ENCODE results near the gene TMPRSS9. TPM values are rescaled to one million over a fixed set of nuclear protein-coding genes. Genes with fewer than 3 reads are reported as not detected.

TMPRSS9 gene
- total RNA-seq, 1 experiment from 2014 or later, result not detected

DNA sequence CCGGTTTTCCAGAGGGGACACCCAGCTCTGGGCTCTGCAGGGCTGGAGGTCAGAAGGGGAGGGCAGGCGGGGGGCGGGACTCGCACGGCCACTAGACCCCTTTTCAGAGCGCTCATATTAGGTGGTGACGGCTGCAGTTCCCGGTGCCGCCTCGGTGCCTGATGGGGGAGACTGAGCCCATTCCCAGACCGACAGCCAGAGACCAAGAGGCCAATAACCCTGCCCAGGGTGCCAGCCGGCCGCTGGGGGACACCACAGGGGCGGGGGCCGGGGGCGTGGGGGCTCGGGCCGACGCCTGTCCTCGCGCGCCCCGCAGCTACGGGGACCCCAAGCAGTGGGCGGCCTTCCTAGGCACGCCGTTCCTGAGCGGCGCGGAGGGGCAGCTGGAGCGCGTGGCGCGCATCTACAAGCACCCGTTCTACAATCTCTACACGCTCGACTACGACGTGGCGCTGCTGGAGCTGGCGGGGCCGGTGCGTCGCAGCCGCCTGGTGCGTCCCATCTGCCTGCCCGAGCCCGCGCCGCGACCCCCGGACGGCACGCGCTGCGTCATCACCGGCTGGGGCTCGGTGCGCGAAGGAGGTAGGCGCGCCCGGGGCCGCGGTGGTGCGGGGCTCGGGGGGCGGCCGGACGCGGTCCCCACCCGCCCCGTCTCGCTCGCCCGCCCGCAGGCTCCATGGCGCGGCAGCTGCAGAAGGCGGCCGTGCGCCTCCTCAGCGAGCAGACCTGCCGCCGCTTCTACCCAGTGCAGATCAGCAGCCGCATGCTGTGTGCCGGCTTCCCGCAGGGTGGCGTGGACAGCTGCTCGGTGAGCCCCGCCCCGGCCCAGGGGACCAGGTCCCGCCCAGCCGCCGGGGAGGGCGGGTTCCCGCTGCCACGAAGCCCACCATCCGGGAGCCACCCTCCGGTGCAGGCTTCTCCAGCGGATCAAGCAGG lies 64.9 kb downstream of the TMPRSS9 start:
- peak; percentile 92 for DNase-seq (ENCODE audit: low spot score)
- Histone ChIP-seq H3K27ac (ENCODE audit: low read depth, low read length, poor library complexity, severe bottlenecking) (peak overlapping the region; percentile 65), H3K4me1 (ENCODE audit: insufficient read depth, low read length, poor library complexity, severe bottlenecking) (peaks cover 36% of the 10 kb centered on the region), H3K9me3 (ENCODE audit: low read depth, low read length, poor library complexity, severe bottlenecking) (no peaks in the 10 kb centered on the region), H3K27me3 (replicated peaks; ENCODE audit: insufficient read depth, low read depth, low read length, poor library complexity) (no peaks in the 10 kb centered on the region), H3K4me3 (ENCODE audit: low read depth, low read length, poor library complexity, severe bottlenecking) (peak overlapping the region; percentile 90), H3K36me3 (ENCODE audit: insufficient read depth, low read length, poor library complexity, severe bottlenecking) (peaks cover 2% of the 10 kb centered on the region)
- intact Hi-C loops (cut with micrococcal nuclease; ENCODE audit: unreplicated experiment), result loop anchor here (5.0 kb wide), 1 partner anchor 187 kb away; no protein-coding TSS in a partner anchor
- no TSS peak for BruUV-seq (replicated peaks)
- TF ChIP-seq, protein P1, sequence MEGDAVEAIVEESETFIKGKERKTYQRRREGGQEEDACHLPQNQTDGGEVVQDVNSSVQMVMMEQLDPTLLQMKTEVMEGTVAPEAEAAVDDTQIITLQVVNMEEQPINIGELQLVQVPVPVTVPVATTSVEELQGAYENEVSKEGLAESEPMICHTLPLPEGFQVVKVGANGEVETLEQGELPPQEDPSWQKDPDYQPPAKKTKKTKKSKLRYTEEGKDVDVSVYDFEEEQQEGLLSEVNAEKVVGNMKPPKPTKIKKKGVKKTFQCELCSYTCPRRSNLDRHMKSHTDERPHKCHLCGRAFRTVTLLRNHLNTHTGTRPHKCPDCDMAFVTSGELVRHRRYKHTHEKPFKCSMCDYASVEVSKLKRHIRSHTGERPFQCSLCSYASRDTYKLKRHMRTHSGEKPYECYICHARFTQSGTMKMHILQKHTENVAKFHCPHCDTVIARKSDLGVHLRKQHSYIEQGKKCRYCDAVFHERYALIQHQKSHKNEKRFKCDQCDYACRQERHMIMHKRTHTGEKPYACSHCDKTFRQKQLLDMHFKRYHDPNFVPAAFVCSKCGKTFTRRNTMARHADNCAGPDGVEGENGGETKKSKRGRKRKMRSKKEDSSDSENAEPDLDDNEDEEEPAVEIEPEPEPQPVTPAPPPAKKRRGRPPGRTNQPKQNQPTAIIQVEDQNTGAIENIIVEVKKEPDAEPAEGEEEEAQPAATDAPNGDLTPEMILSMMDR (conservative IDR thresholded peaks at IDR 0.05; ENCODE audit: low read depth, low read length), result peak; percentile 40
- no peak for TF ChIP-seq EZH2 (IDR thresholded peaks at IDR 0.05; ENCODE audit: borderline replicate concordance, low read depth, low read length, poor library complexity, severe bottlenecking)
- POLR2A ChIA-PET (ENCODE audit: low non-redundant PET), result interaction anchor here (0.6 kb wide), 1 partner anchor 175 kb away, joined by 6 read pairs; no protein-coding TSS in a partner anchor
- CTCF ChIA-PET, result interaction anchor here (0.6 to 1.0 kb wide), 3 partner anchors 97 to 951 kb away, joined by 3 read pairs; partner anchors contain the start of genes LSM7 and SPPL2B

DNA sequence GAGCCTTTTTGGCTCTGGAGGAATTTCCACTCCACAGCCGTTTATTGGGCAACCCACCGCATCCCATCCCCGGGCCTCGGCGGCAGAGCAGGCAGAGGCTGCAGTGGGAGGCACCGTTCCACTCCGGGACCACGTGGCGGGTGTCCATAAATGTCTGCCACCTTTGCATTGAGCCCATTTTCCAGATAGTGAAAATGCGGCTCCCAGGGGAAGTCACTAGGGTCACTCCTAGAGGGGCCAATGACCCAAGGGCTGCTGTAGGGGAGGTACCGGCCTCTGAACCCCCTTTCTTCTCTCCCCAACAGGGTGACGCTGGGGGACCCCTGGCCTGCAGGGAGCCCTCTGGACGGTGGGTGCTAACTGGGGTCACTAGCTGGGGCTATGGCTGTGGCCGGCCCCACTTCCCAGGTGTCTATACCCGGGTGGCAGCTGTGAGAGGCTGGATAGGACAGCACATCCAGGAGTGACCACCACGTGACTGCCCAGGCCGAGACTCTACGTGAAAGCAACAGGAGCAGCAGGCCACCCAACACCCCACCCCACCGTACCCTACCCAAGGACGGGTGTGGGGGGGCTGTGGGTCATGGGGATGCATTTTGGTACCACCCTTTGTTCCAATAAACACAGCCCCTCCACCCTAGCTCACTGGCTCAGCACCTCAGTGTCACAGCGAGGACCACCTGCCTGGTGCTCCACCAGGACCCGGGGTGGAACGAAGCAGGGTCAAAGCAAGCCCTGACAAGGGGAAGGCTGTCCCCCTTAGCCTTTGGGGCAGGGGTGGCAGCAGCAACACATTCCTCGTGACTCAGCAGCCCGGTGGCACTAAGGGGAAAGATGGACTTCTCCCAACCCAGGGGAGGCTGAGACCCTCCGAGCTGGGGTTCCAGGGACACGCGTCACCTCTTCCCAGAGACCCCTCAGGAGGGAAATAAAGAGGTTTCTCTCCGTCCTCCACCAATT lies 65.8 kb downstream of the TMPRSS9 start:
- BruUV-seq (replicated peaks), result no TSS peak
- H3K27ac ChIP-seq (ENCODE audit: low read depth, low read length, poor library complexity, severe bottlenecking), result peak overlapping the region; percentile 99
- intact Hi-C loops (cut with micrococcal nuclease; ENCODE audit: unreplicated experiment), result loop anchor here (5.0 kb wide), 1 partner anchor 186 kb away; no protein-coding TSS in a partner anchor
- POLR2A ChIA-PET (ENCODE audit: low non-redundant PET), result no interaction called here
- CTCF ChIA-PET, result no interaction called here
- H3K4me1 ChIP-seq (ENCODE audit: insufficient read depth, low read length, poor library complexity, severe bottlenecking), result peaks cover 36% of the 10 kb centered on the region
- no peak for DNase-seq (ENCODE audit: low spot score)
- H3K36me3 ChIP-seq (ENCODE audit: insufficient read depth, low read length, poor library complexity, severe bottlenecking), result peaks cover 11% of the 10 kb centered on the region
- no peaks in the 10 kb centered on the region for H3K27me3 ChIP-seq (replicated peaks; ENCODE audit: insufficient read depth, low read depth, low read length, poor library complexity)
- TF ChIP-seq, protein P1 (conservative IDR thresholded peaks at IDR 0.05; ENCODE audit: low read depth, low read length), result no peak
- no peak for TF ChIP-seq EZH2 (IDR thresholded peaks at IDR 0.05; ENCODE audit: borderline replicate concordance, low read depth, low read length, poor library complexity, severe bottlenecking)
- H3K4me3 ChIP-seq (ENCODE audit: low read depth, low read length, poor library complexity, severe bottlenecking), result peak overlapping the region; percentile 90
- H3K9me3 ChIP-seq (ENCODE audit: low read depth, low read length, poor library complexity, severe bottlenecking), result no peaks in the 10 kb centered on the region
